ENCODE data around the gene MGARP.
A peak's percentile ranks its signal among the peaks of the same experiment; 100 is the strongest.
"Not testable (repeated sequence)": the region's sequence is repeated elsewhere in the genome, so short reads cannot be mapped to it uniquely, and the experiment has no call there.

MGARP gene

DNA sequence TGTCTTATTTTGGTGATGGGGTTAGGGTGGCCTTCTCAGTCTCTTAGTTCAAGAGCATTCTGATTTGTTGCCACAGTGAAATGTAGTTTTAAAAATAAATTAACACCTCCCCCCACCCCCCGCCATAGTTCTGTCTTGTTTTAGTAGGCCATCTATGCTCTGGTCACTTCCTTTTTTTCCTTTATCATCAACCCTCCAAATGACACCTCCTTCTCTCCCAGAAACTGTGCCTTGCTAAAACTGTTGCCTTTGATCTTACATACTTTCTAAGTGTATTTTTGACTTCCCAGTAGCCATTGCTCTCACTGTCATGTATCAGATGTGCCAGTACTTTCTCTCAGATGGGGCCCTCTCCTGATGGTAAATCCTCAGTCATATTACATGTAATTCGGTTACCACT lies 36.7 kb upstream of the MGARP start:
- no peak overlapping the region for H3K4me3 ChIP-seq (ENCODE audit: low read depth, low read length)
- no peak for TF ChIP-seq MYC (IDR thresholded peaks at IDR 0.05; ENCODE audit: low read depth, low read length)
- TF ChIP-seq, protein P1, sequence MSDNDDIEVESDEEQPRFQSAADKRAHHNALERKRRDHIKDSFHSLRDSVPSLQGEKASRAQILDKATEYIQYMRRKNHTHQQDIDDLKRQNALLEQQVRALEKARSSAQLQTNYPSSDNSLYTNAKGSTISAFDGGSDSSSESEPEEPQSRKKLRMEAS (IDR thresholded peaks at IDR 0.05; ENCODE audit: low read depth, low read length) = no peak
- DNase-seq (ENCODE audit: low read depth) = no peak

- H3K4me3 ChIP-seq (ENCODE audit: low read depth, low read length) = no peak overlapping the region
- no peak for DNase-seq (ENCODE audit: low read depth)
- no peak for TF ChIP-seq CTCF (IDR thresholded peaks at IDR 0.05; ENCODE audit: low read depth, low read length)
- TF ChIP-seq POLR2A (IDR thresholded peaks at IDR 0.05; ENCODE audit: extremely low read depth, insufficient read length) = no peak
- TF ChIP-seq, protein P1 (IDR thresholded peaks at IDR 0.05; ENCODE audit: low read depth, low read length) = no peak
- no peak for TF ChIP-seq MYC (IDR thresholded peaks at IDR 0.05; ENCODE audit: low read depth, low read length)
Measured at GRCh38 chr4:139315221-139315675, 35.2 kb upstream of the MGARP start.

- TF ChIP-seq, protein P1 (IDR thresholded peaks at IDR 0.05; ENCODE audit: low read depth, low read length) = no peak
- TF ChIP-seq POLR2A (IDR thresholded peaks at IDR 0.05; ENCODE audit: extremely low read depth, insufficient read length) = no peak
- no peak for TF ChIP-seq MYC (IDR thresholded peaks at IDR 0.05; ENCODE audit: low read depth, low read length)
- no peak for TF ChIP-seq CTCF (IDR thresholded peaks at IDR 0.05; ENCODE audit: low read depth, low read length)
- no peak overlapping the region for H3K4me3 ChIP-seq (ENCODE audit: low read depth, low read length)
- no peak for DNase-seq (ENCODE audit: low read depth)
Measured at GRCh38 chr4:139314047-139314800, 34.2 kb upstream of the MGARP start.

GRCh38 chr4:139313414-139313813 lies 33.4 kb upstream of the MGARP start:
- H3K4me3 ChIP-seq (ENCODE audit: low read depth, low read length); DNase-seq (ENCODE audit: low read depth): not testable (repeated sequence)

- peak; percentile 53 for DNase-seq (ENCODE audit: low read depth)
- TF ChIP-seq CTCF (IDR thresholded peaks at IDR 0.05; ENCODE audit: low read depth, low read length) (no peak), MYC (IDR thresholded peaks at IDR 0.05; ENCODE audit: low read depth, low read length) (no peak), POLR2A (IDR thresholded peaks at IDR 0.05; ENCODE audit: extremely low read depth, insufficient read length) (no peak)
- TF ChIP-seq, protein P1 (IDR thresholded peaks at IDR 0.05; ENCODE audit: low read depth, low read length) = no peak
- no peak overlapping the region for H3K4me3 ChIP-seq (ENCODE audit: low read depth, low read length)
Measured at GRCh38 chr4:139312552-139313332, 32.7 kb upstream of the MGARP start.

- TF ChIP-seq, protein P1 (IDR thresholded peaks at IDR 0.05; ENCODE audit: low read depth, low read length) = no peak
- TF ChIP-seq POLR2A (IDR thresholded peaks at IDR 0.05; ENCODE audit: extremely low read depth, insufficient read length) (no peak), CTCF (IDR thresholded peaks at IDR 0.05; ENCODE audit: low read depth, low read length) (no peak), MYC (IDR thresholded peaks at IDR 0.05; ENCODE audit: low read depth, low read length) (no peak)
- no peak overlapping the region for H3K4me3 ChIP-seq (ENCODE audit: low read depth, low read length)
- no peak for DNase-seq (ENCODE audit: low read depth)
Measured at GRCh38 chr4:139311909-139312308, 31.9 kb upstream of the MGARP start.
